GM19035 (cell line): ENCODE data around the gene APOBEC3A.
"Not testable (repeated sequence)": the region's sequence is repeated elsewhere in the genome, so short reads cannot be mapped to it uniquely, and the experiment has no call there.

Source experiments
- ATAC-seq: cut with Tn5 transposase; IDR thresholded peaks from one replicate; pipeline ENCODE4 v1.9.1; 2021; ENCODE audit not compliant: unreplicated experiment

Gene APOBEC3A

DNA sequence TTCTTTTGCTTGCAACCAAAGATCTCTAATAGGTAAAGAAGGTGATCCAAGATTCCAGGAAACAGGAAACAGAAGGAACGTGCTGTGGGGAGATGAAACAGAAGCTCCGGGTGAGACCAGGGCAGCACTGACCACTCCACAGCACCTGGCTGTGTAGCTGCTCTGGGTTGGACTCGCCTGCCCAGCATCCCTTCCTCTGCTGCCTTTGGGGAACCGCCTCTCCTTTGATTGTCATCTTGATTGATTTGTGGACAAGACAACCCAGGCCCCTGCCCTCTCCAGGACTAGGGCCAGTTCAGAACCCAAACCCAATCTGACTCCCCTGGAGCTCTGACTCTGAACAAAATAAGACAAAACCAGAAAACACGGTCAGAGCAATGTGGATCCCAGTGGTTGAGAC, 14.7 kb upstream of the APOBEC3A start:
- no peak for ATAC-seq

DNA sequence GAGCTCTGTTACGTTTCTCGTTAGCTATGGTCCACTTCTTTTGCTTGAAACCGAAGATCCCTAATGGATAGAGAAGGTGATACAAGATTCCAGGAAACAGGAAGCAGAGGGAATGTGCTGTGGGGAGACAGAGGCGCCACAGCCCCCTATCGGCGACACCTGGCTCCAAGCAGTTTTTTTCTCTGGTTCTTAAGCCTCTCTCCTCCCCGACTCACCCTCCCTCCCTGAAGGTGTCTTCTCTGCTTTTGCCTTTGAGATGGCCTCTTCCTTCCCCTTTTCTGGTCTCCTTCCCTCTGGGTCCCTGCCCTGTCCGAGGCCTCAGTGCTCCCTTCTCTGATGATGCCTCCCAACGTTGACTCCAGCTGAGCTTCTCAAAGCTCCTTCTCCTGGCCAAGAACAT, 14.2 kb upstream of the APOBEC3A start:
- ATAC-seq = no peak

DNA sequence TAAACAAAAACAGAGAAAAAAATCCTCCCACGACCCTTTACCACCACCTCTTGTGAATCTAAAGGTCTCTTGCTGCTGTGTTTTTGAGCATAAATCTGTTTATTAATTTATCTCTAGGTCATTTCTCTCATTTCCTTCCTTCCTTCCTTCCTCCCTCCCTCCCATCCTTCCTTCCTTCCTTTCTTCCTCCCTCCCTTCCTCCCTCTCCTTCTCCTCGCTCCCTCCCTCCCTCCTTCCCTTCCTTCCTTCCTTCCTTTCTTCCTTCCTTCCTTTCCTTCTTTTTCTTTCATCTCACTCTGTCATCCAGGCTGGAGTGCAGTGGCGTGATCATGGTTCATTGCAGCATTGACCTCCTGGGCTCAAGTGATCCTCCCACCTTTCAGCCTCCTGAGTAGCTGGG, 13.5 kb upstream of the APOBEC3A start:
- ATAC-seq = no peak

DNA sequence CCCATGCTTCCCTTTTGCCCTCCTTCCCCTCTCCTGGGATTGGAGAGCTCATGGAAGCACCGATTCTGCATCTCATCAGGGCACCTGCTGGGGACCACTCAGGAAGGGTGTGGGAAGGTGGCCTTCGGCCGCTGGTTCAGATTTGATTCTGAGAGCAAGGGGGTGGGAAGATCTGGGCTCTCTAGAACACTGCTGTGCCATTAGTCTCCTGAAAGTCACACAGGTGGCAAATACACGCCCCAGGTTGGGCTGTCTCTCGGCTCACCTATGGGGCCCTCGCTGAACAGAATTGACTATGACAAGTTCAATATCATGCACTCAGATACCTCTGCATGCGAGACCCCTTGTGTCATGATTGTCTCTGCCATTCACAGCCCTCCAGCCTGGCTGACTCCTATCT, 12.8 kb upstream of the APOBEC3A start:
- ATAC-seq = no peak

DNA sequence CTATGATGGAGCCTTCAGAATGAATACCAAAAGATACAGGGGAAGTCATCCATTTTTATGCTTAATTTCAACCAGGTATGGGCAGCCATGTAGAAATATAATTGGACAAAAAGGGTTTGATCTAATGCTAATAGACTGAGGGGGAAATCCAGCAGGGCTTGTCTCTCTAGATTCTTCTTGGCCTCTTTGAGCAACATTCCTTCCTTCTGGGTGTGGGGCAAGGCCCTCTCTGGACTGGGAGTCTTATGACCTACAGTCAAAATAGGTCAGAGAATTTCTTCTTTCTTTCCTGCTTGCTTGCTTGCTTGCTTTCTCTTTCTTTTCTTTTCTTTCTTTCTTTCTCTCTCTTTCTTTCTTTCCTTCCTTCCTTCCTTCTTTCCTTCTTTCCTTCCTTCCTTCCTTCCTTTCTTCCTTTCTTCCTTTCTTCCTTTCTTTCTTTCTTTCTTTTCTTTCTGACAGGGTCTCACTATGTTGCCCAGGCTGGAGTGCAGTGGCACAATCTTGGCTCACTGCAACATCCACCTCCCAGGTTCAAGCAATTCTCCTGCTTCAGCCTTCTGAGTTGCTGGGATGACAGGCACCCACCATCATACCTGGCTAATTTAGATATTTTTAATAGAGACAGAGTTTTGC, 11.6 kb upstream of the APOBEC3A start:
- not testable (repeated sequence) for ATAC-seq

DNA sequence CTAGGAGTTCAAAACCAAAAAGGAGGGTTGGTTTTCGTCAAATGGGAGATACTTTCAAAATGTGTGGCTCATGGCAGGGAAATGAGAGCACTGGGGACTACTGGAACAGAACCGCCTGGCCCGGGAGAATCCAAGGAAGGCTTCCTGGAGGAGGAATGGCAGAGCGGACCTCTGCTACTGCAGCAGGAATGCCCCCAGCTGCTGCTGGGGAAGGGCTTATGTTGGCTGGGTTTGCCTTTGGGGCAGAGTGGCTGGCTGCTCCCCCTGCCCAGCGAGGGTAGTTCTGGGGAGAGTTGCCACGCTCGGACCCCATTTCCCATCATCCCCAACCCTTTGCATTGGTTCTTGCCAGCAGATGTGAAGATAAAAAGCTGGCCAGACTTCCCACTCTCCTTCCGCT, 10.6 kb upstream of the APOBEC3A start:
- no peak for ATAC-seq

DNA sequence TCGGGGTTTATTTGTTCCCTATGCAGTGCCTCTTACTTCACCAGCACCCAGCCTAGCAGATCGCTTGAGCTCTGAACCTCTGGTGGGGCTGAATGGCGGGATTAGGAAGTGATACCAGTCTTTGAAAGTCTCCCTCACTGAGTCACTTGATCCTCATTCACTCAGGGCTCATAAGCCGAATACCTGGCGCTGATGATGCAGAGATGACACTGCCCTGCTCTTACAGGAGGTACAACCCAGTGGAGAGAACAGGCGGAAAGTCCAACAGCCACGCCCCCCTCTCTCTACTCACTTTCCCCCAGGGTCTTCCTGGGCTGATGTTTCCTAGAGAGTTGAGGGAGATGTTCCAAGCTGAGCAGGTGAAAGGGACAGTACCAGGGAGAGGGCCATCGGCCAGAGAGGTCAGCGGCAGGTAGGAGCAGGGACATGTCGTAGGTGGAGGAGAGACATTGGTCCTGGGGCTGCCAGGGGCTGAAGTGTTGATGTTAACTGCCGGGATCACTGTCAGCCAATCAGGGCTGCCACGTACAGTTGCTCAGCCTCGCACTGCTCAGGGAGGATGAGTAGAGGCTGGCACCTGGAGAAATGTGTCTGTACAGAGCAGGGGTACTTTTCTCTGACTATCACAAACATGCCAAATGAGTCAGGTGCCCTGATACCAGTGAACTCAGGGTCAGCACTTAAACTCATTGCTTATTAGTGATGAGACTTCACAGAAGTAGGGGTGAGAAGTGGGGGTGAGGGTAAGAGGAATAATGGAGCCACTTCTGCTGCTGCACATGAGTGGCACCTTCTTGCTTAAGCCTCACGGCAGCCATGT, 9.9 kb upstream of the APOBEC3A start:
- ATAC-seq = no peak

DNA sequence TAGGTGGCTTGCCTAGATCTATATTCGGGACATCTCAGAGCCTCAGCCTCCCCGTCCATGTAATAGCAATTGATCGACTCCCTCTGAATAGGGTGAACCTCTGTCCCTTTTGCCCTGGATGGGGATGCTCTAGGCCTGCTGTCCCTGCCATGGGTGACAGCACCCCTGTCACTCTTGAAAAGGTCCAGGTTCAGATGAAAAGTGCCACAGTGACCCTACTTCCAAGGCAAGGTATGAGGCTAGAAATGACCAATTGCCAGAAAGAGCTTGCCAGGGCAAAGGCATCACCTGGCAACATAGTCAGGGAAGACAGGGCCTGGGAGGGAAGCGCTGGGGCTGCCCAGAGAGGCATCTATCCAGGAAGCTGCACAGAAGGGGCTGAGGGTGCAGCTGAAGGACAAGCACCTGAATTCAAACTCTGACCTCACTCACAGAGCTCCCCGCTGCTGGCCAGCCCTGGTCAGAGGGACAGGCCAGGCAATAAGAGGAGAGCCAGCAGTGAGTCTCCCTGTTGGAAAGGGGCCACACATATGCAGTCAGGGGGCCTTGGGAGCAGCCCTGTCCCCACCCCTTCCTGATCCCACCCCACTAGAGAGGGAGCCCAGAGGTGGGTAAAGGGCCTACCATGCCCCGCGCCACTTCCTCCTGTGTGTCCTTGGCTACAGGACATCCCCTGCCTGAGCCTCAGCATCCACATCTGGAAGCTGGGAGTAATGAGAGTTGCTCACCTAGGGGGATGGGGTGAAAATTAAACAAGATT, 9.0 kb upstream of the APOBEC3A start:
- ATAC-seq = no peak

DNA sequence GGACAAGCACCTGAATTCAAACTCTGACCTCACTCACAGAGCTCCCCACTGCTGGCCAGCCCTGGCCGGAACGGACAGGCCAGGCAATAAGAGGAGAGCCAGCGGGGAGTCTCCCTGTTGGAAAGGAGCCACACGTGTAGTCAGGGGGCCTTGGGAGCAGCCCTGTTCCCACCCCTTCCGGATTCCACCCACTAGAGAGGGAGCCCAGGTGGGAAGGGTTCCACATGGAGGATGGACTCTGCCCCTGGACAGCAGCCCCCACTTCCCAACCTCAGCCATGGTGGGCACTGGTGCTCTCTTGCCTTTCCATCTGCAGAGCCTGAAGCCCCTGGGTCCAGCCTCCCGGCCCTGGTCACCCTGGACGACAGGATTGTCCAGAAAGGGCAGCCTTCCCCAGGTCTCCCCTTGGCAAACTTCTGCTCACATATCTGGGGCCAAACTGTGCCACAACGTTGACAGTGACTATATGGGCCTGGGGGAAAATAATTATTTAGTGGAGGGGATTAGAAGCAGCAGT, 7.5 kb upstream of the APOBEC3A start:
- ATAC-seq = no peak

DNA sequence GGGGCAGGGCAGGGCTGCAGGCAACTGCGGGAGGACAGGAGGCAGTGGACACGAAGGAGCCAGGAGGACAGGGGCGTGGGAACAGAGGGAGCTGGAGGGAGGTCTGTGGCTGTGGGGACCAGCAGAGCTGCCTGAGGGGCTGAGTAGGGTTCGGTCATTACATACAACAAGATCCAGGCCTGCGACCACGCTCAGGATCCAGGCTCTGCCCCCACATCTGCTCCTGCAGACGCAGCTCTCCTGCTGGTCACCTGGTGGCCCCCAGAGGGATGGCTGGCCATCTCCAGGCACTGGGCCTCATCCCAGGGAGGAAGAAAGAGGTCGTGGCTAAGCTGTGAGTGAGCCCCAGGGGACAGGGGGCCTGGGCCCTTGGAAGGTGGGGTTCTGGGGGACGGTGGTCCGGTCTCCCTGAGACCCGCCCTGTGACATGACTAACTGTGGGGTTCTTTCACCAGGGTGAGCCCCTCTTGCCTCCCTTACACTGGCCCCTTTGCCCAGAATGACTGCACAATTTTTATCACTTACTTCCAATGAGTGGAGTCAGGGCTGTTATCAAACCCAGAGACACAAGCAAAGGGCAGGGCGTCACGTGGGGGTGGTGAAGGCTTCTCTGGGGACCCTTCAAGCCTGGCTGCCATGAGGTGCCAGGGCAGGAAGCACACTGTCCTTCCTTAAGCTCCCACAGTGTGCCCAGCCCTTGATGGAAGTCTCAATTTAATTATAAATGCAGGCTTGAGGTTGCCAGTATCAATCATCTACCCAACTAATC, 6.7 kb upstream of the APOBEC3A start:
- ATAC-seq = no peak

DNA sequence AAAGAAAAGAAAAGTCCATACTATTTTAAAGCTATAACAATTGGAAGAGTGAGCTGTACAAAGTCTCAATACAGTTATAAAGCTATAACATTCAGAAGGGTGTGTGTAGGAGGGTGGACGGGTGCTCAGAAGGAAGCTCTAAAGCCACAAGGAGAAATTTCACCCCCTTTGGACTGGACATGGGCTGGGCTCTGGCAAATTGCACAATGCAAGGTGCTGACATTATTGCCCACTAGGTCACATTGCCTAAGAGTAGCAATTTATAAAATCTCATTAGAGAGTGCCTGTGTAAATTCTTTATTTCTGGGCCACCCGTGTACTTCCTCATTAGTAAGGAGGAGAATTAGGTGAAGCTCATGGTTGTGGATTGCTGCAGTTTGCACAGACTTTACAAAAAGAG, 5.7 kb upstream of the APOBEC3A start:
- no peak for ATAC-seq

DNA sequence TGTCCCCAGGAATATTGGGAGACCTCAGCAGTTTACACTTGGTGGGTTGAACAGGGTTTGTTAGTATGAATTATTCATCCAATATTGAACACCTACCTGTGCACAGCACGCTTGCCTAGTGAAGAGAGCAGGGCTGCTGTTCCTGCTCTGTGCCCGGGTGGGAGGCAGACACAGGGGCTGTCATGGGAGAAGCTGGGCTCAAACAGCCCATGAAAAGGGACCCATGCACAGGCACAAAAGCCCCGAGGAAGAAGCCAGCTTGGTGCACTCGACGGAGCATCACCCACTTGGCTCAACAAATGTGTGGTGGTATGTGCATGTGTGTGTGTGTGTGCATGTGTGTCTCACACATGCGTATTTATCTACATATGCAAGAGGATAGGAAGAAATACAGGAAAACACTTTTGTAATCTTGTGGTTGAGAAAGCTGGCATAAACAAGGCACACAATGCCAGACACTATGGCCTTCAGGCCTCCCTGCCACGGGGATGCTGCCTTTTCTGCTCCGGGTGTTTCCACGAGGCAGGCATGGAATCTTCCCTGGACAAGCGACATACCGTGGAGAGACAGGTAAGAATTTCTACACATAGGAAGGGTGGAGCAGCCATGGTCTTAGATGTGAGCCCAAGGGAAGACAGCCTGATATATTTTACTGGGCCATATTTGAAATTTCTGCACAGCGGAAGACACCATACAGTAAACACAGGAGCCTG, 5.0 kb upstream of the APOBEC3A start:
- ATAC-seq = no peak

DNA sequence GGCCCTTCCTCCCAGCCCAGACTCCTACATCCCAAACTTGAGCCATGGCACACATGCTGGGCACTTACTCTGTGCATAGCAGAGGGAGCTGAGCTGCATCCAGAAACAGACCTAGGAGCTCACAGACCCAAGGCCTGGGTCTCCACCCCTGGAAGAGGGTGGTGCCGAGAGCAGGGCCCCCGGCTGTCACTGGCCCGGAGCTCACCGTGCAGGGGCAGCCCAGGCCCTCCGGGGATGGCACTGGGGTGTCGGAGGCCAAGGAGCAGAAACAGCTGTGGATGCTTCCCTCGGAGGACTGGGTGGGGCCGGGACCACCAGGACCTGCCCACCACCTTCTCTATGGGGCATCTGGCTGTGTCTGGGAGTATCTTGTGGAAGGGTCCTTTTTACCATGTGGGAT, 4.3 kb upstream of the APOBEC3A start:
- no peak for ATAC-seq

DNA sequence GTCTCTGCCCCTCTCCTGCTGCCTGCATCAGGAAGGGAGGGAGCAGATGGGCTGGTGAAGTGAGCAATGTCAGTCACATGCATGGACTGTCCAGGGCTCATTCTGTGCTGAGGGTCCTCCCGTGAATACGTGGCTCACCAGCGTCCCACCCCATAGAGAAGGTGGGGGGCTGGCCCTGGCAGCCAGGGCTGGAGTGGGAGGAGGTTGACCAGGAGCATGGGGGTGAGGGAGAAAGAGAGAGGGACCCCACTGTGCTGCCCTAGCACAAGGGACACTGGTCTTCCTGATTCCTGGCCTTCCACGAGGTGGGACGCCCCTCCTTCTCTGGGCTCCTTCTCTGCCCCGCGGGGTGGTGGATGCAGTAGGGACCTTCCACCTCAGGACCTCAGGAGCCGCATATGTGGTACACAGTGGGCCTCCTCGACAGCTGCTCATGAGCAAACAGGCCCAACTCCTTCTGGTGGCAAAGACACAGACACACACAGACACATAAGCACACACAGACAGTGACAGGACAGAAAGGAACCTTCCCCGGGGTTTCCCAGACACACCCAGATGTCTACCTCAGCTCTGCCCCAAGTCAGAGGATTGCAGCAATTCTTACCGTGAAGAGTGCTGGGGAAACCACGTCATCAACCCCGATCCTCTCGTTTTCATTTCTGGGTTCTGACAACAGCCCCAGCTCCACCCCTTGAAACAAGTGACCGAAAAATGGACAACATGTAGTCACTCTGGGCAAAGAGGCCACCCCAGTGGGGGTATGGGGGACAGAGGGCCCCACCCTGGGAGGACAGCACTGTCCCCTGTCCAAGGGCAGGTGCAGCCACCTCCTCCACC, 3.6 kb upstream of the APOBEC3A start:
- peak; percentile 77 for ATAC-seq

DNA sequence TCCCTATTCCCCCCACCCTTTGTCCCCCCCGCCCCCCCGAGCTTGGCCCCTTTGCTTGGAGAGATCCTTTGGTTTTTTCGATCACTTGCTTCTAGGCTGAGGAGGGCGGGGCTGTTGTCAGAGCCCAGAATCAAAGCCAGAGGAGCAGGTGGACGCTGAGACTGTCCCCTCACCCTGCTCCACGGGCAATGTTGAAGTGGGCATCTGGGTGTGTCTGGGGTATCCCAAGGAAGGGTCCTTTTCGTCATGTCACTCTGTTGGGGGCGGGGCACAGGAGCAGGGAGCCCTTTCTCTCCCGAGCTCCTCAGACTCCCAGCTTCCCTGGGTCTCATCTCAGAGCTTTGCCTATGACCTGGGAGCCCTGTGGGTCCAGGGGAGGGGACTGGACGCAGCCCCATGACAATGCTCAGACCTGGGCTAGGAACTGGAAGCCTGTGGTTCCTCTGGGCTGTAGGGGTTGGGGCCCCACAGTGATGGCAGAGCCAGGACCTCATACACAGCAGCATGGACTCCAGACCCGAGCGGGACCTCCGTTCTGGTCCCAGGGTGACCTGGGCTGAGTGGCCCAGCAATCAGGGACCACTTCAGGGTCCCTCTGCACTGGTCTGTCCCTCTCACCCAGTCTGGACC, 2.9 kb upstream of the APOBEC3A start:
- ATAC-seq = no peak

DNA sequence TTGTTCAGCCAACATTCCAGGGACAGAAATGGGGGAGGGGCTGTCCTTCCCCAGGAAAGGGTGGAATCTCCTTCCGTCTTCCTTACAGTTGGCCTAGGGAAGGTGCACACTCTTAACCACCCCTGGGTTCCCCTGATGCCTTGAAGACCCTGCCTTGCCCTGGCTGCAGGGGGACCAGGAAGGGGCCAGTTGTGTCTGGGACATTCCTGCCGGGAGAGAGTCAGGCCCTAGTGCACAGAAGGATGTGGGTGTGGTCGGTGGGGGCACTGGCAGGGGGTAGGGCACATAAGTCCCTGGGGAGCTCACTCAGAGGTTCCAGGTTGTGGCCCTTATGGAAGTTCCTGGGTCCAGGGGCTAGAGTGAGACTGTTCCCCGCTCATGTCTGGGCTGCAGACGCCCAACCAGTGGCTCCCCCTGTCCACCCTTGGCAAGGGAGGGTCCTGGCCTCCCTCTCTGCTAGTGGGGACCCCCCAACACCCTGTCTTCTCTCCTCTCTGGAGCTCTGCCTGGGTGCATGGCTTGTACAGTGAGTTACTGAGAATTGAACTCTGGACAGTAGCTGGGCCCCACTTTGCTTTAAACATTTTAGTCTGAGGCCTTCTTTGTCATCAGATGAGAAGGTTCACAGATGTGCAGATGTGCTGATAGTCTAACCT, 2.0 kb upstream of the APOBEC3A start:
- no peak for ATAC-seq

DNA sequence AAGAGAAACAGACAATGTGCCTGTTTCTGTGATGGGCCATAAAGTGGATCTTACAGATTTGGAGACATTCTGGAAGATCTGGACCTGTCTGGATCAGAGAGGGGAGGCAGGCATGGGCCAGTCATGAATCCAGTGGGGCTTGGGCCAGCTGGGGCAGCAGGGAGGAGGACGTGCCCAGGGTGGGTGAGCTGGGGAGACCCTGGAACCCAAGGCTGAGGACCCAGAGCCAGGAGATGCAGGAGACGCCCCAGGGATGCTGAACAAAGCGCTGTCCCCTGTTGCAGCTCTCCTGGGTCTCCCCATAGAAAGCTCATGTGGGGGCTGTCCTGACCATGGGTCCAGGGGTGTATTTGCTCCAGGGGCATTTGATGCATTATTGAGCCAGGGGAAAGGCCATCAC, 1.5 kb upstream of the APOBEC3A start:
- ATAC-seq = no peak

DNA sequence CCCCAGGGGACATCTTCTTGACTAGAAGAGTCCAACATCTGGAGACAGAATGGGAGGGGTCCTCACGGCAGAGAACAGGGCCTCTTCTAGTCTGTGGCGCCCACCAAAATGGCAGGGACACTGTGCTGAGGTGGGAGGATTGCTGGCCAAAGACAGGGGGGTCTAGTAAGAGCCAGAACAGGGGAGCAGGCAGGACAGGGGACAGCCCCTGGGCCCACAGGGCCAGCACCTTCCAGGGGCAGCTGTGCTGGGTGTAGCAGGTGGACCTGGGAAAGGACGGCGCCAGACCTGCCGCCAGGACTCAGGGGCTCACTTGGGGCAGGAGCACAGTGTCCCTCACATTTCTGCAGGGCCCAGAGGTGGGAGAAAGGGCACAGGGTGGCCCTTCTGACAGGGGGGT, 858 bp upstream of the APOBEC3A start:
- no peak for ATAC-seq
